Measurements from ENCODE around the gene ZFYVE21. TPM values are rescaled to one million over a fixed set of nuclear protein-coding genes. Genes with fewer than 3 reads are reported as not detected.

The ZFYVE21 gene
- total RNA-seq, 1 experiment from 2014 or later = 49.7 TPM

DNA sequence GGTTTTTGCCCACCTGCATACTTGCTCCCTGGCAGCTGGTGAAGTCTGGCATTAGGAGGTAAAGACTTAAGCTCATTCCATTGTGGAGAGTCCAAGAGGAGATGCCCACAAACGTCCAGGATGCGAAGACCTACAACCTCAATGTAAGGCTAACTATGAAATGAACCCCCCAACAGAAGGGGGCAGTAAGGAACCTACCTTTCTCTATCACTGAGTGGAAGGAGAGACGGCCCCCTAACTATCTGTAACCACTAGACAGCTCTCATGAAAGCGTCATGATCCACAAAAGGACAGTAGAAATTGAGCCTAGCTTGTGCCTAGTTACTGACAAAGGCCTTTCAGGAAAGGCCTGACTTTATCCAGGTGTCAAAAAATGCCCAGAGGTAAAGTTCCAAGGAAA lies 55.3 kb downstream of the ZFYVE21 start:
- Histone ChIP-seq H2BK120ac (ENCODE audit: low read depth, low read length, poor library complexity, severe bottlenecking) (no peak overlapping the region), H3K27ac (ENCODE audit: insufficient read length, low read depth, low read length) (no peak overlapping the region), H3K23me2 (ENCODE audit: insufficient read length, low read depth, low read length, poor library complexity, severe bottlenecking) (no peaks in the 10 kb centered on the region), H4K91ac (ENCODE audit: insufficient read length, low read depth, low read length) (no peak overlapping the region), H3K9ac (ENCODE audit: extremely low read depth, insufficient read length, low read length) (no peak overlapping the region), H3K9me3 (ENCODE audit: control insufficient read depth, low read depth, low read length) (no peaks in the 10 kb centered on the region), H4K20me1 (ENCODE audit: control insufficient read depth, insufficient read depth, insufficient read length) (no peaks in the 10 kb centered on the region), H3K4me1 (ENCODE audit: insufficient read depth, low read length) (no peaks in the 10 kb centered on the region), H4K8ac (replicated peaks; ENCODE audit: insufficient read length, low read depth, low read length) (no peak overlapping the region), H2BK12ac (ENCODE audit: insufficient read length, low read depth, low read length) (no peak overlapping the region), H2BK5ac (ENCODE audit: insufficient read length, low read length) (no peak overlapping the region), H3K4me2 (ENCODE audit: insufficient read depth, insufficient read length, low read length) (no peak overlapping the region), H4K5ac (ENCODE audit: insufficient read length, low read depth, low read length) (no peak overlapping the region), H3K23ac (ENCODE audit: insufficient read length, low read depth, low read length) (no peak overlapping the region), H3K18ac (ENCODE audit: insufficient read length, low read depth, low read length) (no peak overlapping the region), H2AK5ac (ENCODE audit: insufficient read length, low read length) (no peak overlapping the region), H3K79me2 (ENCODE audit: insufficient read depth, low read length) (no peaks in the 10 kb centered on the region), H2AFZ (ENCODE audit: low read length) (no peak overlapping the region), H2BK20ac (ENCODE audit: low read depth, low read length, poor library complexity, severe bottlenecking) (no peak overlapping the region), H2BK15ac (ENCODE audit: low read depth, low read length) (no peak overlapping the region), H3K14ac (ENCODE audit: insufficient read depth, low read length) (no peak overlapping the region), H3K56ac (ENCODE audit: insufficient read length, low read depth, low read length) (no peak overlapping the region), H3T11ph (ENCODE audit: low read length) (no peak overlapping the region), H3K79me1 (ENCODE audit: insufficient read depth, low read depth, low read length, poor library complexity, severe bottlenecking) (no peaks in the 10 kb centered on the region), H3K4ac (ENCODE audit: low read depth, low read length) (no peak overlapping the region), H3K27me3 (ENCODE audit: insufficient read depth, low read length) (no peaks in the 10 kb centered on the region)
- TF ChIP-seq, protein P1, sequence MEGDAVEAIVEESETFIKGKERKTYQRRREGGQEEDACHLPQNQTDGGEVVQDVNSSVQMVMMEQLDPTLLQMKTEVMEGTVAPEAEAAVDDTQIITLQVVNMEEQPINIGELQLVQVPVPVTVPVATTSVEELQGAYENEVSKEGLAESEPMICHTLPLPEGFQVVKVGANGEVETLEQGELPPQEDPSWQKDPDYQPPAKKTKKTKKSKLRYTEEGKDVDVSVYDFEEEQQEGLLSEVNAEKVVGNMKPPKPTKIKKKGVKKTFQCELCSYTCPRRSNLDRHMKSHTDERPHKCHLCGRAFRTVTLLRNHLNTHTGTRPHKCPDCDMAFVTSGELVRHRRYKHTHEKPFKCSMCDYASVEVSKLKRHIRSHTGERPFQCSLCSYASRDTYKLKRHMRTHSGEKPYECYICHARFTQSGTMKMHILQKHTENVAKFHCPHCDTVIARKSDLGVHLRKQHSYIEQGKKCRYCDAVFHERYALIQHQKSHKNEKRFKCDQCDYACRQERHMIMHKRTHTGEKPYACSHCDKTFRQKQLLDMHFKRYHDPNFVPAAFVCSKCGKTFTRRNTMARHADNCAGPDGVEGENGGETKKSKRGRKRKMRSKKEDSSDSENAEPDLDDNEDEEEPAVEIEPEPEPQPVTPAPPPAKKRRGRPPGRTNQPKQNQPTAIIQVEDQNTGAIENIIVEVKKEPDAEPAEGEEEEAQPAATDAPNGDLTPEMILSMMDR (conservative IDR thresholded peaks at IDR 0.05) = peak; percentile 49
- no peaks in the 10 kb centered on the region for H3K27me3 Mint-ChIP-seq (ENCODE audit: low read depth)
- no peaks in the 10 kb centered on the region for H3K36me3 Mint-ChIP-seq (ENCODE audit: insufficient read depth in 1 of 3, low read depth in 3 of 3)
- no peak for DNase-seq
- H3K4me3 Mint-ChIP-seq = no peak overlapping the region
- H3K27ac Mint-ChIP-seq = no peak overlapping the region; a peak in 1 of 7 replicates
- H3K9me3 Mint-ChIP-seq = no peaks in the 10 kb centered on the region
- no CpG with 5 or more reads among the region's 4 CpGs for WGBS (ENCODE audit: extremely low coverage, insufficient read length, low lambda C conversion rate)
- H3K4me1 Mint-ChIP-seq = no peaks in the 10 kb centered on the region; a peak in 1 of 4 replicates
